AG04450 (cell line): Measurements from ENCODE around the gene GNB3. TPM values are rescaled to one million over a fixed set of nuclear protein-coding genes. Genes with fewer than 3 reads are reported as not detected.
A peak's percentile ranks its signal among the peaks of the same experiment; 100 is the strongest.

Experiments used
- CTCF ChIA-PET: fragments of 300-600, 350-600 bp; formaldehyde crosslinking; extraction: SDS; loops from one replicate; lab custom pipeline; 2022; ENCODE audit warnings: antibody characterized with exemption, inconsistent platforms; lab: Charles Lee
- POLR2A ChIA-PET: fragments of 350-600 bp; formaldehyde crosslinking; extraction: SDS; loops from one replicate; lab custom pipeline; 2021; ENCODE audit warnings: antibody characterized with exemption, inconsistent platforms; lab: Yijun Ruan, JAX
- DNase-seq: peaks from one replicate; pipeline ENCODE4 v3.0.0-alpha.2; 2011; ENCODE audit warnings: low read depth, low spot score
- H3K27ac ChIP-seq: one replicate; pipeline ENCODE4 v1.5.1; 2012; ENCODE audit warnings: low read depth, low read length, control low read depth
- H3K27me3 ChIP-seq: one replicate; pipeline ENCODE4 v1.6.0; 2012; ENCODE audit warnings: low read length; ENCODE audit not compliant: control insufficient read depth, insufficient read depth
- H3K4me3 ChIP-seq: 2 replicates; pipeline ENCODE4 v1.5.1; 2011; ENCODE audit warnings: mild to moderate bottlenecking, low read depth, low read length, control low read depth
- H3K9me3 ChIP-seq: 2 replicates; pipeline ENCODE4 v1.5.1; 2012; ENCODE audit warnings: low read length; ENCODE audit not compliant: control insufficient read depth, insufficient read depth
- CTCF ChIP-seq: IDR thresholded peaks from 2 replicates; pipeline ENCODE4 v1.5.1; 2011; ENCODE audit warnings: low read depth, low read length, control low read depth, inconsistent platforms
- polyA plus RNA-seq: library from polyadenylated mRNA; depleted of rRNA; stranded (reverse); fragments of >200 nt; gene quantifications from 2 replicates; pipeline ENCODE4 v1.2.3, GENCODE V29; 2011

GNB3 gene
- polyA plus RNA-seq, 1 experiment: 3.6 TPM

GRCh38 chr12:6825398-6826124 is 15.2 kb upstream of the GNB3 start:
- DNase-seq: peak; percentile 60
- Histone ChIP-seq H3K9me3 (no peaks in the 10 kb centered on the region; the same call in 1 of the 2 replicates), H3K27ac (no peak overlapping the region), H3K27me3 (no peaks in the 10 kb centered on the region), H3K4me3 (peak overlapping the region; percentile 36)
- ChIA-PET CTCF (interaction anchor here (0.6 to 11.8 kb wide), 35 partner anchors 9 to 272 kb away, joined by 3 to 165 read pairs (median 4); partner anchors contain the start of genes CD4, COPS7A and MLF2), POLR2A (interaction anchor here (1.9 kb wide), 1 partner anchor 72 kb away, joined by 6 read pairs; the partner anchor contains the start of gene MLF2)
- peak; percentile 96 for TF ChIP-seq CTCF

GRCh38 chr12:6826125-6826733 is 14.5 kb upstream of the GNB3 start:
- H3K9me3 ChIP-seq: no peaks in the 10 kb centered on the region; the same call in 1 of the 2 replicates
- CTCF ChIA-PET: interaction anchor here (0.7 to 11.8 kb wide), 17 partner anchors 8 to 212 kb away, joined by 3 to 165 read pairs (median 4); partner anchors contain the start of genes COPS7A and MLF2
- H3K27me3 ChIP-seq: no peaks in the 10 kb centered on the region
- no peak for DNase-seq
- no peak for TF ChIP-seq CTCF
- POLR2A ChIA-PET: interaction anchor here (1.9 to 3.6 kb wide), 2 partner anchors 73 kb away, joined by 6 to 26 read pairs; partner anchors contain the start of gene MLF2
- H3K4me3 ChIP-seq: no peak overlapping the region
- H3K27ac ChIP-seq: no peak overlapping the region

GRCh38 chr12:6826734-6827436 is 13.8 kb upstream of the GNB3 start:
- ChIA-PET POLR2A (interaction anchor here (0.5 to 3.6 kb wide), 4 partner anchors 60 to 293 kb away, joined by 4 to 26 read pairs (median 8); partner anchors contain the start of genes GAPDH, MLF2 and PTMS), CTCF (interaction anchor here (0.9 to 11.8 kb wide), 13 partner anchors 8 to 289 kb away, joined by 3 to 165 read pairs (median 4); partner anchors contain the start of gene MLF2)
- H3K27ac ChIP-seq: peak overlapping the region; percentile 65
- no peak for DNase-seq
- no peak overlapping the region for H3K4me3 ChIP-seq
- TF ChIP-seq CTCF: no peak
- H3K27me3 ChIP-seq: no peaks in the 10 kb centered on the region
- H3K9me3 ChIP-seq: no peaks in the 10 kb centered on the region; the same call in 1 of the 2 replicates

GRCh38 chr12:6827437-6827911 is 13.3 kb upstream of the GNB3 start:
- ChIA-PET CTCF (interaction anchor here (0.6 to 11.8 kb wide), 6 partner anchors 14 to 290 kb away, joined by 3 to 165 read pairs (median 4); partner anchors contain the start of gene MLF2), POLR2A (interaction anchor here (0.5 to 3.6 kb wide), 9 partner anchors 14 to 293 kb away, joined by 3 to 26 read pairs (median 4); partner anchors contain the start of genes CDCA3, GAPDH, GNB3 and MLF2)
- Histone ChIP-seq H3K27ac (peak overlapping the region; percentile 65), H3K27me3 (no peaks in the 10 kb centered on the region), H3K9me3 (no peaks in the 10 kb centered on the region; the same call in 1 of the 2 replicates), H3K4me3 (peak overlapping the region; percentile 44)
- peak; percentile 46 for DNase-seq
- TF ChIP-seq CTCF: no peak
